Neural crest cell (in vitro differentiated cells): ENCODE data around the gene POU3F3. TPM values are rescaled to one million over a fixed set of nuclear protein-coding genes. Genes with fewer than 3 reads are reported as not detected.

Experiments
- DNase-seq: peaks from one replicate; pipeline ENCODE4 v3.0.0; 2021; ENCODE audit warnings: low read depth, mixed read lengths, low spot score
- H3K27ac Mint-ChIP-seq: one replicate; pipeline ENCODE4 v1.8.0; 2021; ENCODE audit warnings: mild to moderate bottlenecking, mixed read lengths; ENCODE audit not compliant: unreplicated experiment
- H3K27me3 Mint-ChIP-seq: 2 replicates; pipeline ENCODE4 v1.8.0; 2021; ENCODE audit warnings: low read depth, mild to moderate bottlenecking, mixed read lengths
- H3K36me3 Mint-ChIP-seq: 2 replicates; pipeline ENCODE4 v1.8.0; 2021; ENCODE audit warnings: low read depth, mild to moderate bottlenecking, mixed read lengths
- H3K4me1 Mint-ChIP-seq: 2 replicates; pipeline ENCODE4 v1.8.0; 2021; ENCODE audit warnings: mixed read lengths
- H3K4me3 Mint-ChIP-seq: one replicate; pipeline ENCODE4 v1.8.0; 2021; ENCODE audit warnings: mild to moderate bottlenecking, mixed read lengths
- H3K9me3 Mint-ChIP-seq: 2 replicates; pipeline ENCODE4 v1.8.0; 2021; ENCODE audit warnings: mixed read lengths
- total RNA-seq: library from RNA; stranded (reverse); gene quantifications from 2 replicates; pipeline ENCODE4 v1.2.1, GENCODE V29; 2021
- TF ChIP-seq, protein P1 (sequence below): fragments of 200-600 bp; sonication (generic); conservative IDR thresholded peaks from 2 replicates; pipeline ENCODE4 v1.5.0; 2021; ENCODE audit warnings: antibody characterized with exemption, mild to moderate bottlenecking

The POU3F3 gene
- total RNA-seq, 1 donor from 2014 or later, result 27.1 TPM

DNA sequence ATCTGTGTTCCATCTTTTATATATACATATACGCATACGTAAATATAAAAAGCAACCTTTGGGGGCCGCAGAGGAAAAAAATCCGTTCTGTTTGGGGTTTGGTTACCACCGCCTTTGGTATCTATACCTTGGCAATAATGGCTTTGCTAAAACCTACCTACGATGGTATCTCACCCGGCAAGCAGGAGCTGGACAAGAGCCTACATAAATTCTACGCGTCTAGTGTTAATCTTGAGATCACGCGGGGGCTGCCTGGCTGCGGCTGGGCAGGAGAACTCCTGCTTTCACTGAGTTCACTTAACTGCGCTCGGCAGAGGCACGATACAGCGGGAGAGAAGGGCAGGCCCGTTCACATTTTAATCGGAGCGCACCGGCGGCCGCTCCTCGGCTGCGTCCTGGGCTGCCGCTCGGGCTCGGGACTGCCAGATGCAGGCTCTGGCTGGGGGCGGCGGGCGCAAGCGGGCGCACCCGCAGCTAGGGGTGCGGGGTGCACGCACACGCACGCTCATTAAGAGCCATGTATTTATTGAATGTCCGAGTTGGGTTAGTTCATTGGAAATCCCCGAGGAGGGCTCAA is 1.7 kb upstream of the POU3F3 start:
- peak overlapping the region; percentile 94 for H3K27ac Mint-ChIP-seq
- peaks cover 84% of the 10 kb centered on the region for H3K27me3 Mint-ChIP-seq

DNA sequence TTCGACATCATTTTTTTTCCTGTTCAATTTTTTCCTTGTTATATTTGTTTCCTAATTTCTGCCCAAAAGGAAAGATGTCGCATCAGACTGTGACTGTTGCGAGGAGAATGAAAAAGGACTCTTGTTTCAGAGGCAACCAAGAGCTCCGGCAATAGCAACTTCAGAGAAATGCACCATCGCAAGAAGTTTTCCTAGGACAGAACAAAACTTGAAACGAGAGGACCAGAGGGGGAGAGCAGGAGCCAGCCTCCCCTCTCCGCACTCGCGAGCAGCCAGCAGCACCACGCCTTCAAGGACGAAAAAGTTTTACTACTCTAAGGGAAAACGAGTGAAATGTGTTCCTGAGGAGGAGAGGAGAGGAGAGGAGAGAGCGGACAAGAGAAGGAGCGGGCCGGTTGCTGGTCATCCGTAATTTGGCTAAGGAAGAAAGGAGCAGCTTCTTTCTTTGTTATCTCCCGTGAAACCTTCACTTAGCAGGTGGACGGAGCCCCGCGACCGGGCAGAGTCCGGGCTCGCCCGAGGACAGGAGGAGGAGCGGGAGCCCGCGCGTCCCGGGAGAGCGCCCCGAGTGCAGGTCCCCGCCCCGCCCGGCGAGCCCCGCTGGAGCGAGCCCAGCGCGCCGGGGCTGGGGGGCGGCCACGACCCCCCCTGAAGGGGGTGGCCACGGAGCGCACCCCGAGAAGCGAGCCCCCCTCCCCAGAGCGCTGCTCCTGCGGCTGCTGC is 744 bp downstream of the POU3F3 start:
- TF ChIP-seq, protein P1, sequence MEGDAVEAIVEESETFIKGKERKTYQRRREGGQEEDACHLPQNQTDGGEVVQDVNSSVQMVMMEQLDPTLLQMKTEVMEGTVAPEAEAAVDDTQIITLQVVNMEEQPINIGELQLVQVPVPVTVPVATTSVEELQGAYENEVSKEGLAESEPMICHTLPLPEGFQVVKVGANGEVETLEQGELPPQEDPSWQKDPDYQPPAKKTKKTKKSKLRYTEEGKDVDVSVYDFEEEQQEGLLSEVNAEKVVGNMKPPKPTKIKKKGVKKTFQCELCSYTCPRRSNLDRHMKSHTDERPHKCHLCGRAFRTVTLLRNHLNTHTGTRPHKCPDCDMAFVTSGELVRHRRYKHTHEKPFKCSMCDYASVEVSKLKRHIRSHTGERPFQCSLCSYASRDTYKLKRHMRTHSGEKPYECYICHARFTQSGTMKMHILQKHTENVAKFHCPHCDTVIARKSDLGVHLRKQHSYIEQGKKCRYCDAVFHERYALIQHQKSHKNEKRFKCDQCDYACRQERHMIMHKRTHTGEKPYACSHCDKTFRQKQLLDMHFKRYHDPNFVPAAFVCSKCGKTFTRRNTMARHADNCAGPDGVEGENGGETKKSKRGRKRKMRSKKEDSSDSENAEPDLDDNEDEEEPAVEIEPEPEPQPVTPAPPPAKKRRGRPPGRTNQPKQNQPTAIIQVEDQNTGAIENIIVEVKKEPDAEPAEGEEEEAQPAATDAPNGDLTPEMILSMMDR, result no peak
- Mint-ChIP-seq H3K36me3 (peaks cover 20% of the 10 kb centered on the region), H3K27ac (peak overlapping the region; percentile 54), H3K4me3 (peak overlapping the region; percentile 99), H3K4me1 (peaks cover 65% of the 10 kb centered on the region), H3K9me3 (no peaks in the 10 kb centered on the region), H3K27me3 (peaks cover 83% of the 10 kb centered on the region)
- DNase-seq, result no peak

More for the DNA sequence above, 1.7 kb upstream of the POU3F3 start:
- DNase-seq, result no peak
- Mint-ChIP-seq H3K36me3 (peaks cover 11% of the 10 kb centered on the region), H3K4me1 (peaks cover 67% of the 10 kb centered on the region), H3K9me3 (no peaks in the 10 kb centered on the region), H3K4me3 (peak overlapping the region; percentile 99)
- TF ChIP-seq, protein P1, result no peak

DNA sequence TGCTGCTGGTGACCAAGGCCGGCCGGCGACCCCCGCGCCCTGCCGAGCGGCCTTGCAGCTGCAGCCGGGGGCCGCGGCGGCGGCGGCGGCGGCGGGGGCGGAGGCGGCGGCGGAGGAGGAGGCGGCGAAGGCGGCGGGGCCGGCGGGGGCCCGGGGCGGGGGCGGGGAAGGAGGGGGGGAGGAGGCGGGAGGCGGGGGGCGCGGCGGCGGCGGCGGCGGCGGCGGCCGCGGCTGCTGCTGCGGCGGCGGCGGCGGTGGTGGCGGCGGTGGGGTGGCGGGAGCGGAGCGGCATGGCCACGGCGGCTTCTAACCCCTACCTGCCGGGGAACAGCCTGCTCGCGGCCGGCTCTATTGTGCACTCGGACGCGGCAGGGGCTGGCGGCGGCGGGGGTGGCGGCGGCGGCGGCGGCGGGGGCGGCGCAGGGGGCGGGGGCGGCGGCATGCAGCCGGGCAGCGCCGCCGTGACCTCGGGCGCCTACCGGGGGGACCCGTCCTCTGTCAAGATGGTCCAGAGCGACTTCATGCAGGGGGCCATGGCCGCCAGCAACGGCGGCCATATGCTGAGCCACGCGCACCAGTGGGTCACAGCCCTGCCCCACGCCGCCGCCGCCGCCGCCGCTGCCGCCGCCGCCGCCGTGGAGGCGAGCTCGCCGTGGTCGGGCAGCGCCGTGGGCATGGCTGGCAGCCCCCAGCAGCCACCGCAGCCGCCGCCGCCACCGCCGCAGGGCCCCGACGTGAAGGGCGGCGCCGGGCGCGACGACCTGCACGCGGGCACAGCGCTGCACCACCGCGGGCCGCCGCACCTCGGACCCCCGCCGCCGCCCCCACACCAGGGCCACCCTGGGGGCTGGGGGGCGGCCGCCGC is 1.5 kb downstream of the POU3F3 start:
- no peaks in the 10 kb centered on the region for H3K9me3 Mint-ChIP-seq
- no peak for DNase-seq
- H3K27me3 Mint-ChIP-seq, result peaks cover 83% of the 10 kb centered on the region
- no peak overlapping the region for H3K27ac Mint-ChIP-seq
- peaks cover 65% of the 10 kb centered on the region for H3K4me1 Mint-ChIP-seq
- H3K36me3 Mint-ChIP-seq, result peaks cover 25% of the 10 kb centered on the region
- H3K4me3 Mint-ChIP-seq, result no peak overlapping the region
- TF ChIP-seq, protein P1, result no peak

DNA sequence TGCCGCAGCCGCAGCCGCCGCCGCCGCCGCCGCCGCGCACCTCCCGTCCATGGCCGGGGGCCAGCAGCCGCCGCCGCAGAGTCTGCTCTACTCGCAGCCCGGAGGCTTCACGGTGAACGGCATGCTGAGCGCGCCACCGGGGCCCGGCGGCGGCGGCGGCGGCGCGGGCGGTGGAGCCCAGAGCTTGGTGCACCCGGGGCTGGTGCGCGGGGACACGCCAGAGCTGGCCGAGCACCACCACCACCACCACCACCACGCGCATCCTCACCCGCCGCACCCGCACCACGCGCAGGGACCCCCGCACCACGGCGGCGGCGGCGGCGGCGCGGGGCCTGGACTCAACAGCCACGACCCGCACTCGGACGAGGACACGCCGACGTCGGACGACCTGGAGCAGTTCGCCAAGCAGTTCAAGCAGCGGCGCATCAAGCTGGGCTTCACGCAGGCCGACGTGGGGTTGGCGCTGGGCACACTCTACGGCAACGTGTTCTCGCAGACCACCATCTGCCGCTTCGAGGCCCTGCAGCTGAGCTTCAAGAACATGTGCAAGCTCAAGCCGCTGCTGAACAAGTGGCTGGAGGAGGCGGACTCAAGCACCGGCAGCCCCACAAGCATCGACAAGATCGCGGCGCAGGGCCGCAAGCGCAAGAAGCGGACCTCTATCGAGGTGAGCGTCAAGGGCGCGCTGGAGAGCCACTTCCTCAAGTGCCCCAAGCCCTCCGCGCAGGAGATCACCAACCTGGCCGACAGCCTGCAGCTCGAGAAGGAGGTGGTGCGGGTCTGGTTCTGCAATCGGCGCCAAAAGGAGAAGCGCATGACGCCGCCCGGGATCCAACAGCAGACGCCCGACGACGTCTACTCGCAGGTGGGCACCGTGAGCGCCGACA is 2.4 kb downstream of the POU3F3 start:
- H3K27me3 Mint-ChIP-seq, result peaks cover 81% of the 10 kb centered on the region
- H3K4me1 Mint-ChIP-seq, result peaks cover 63% of the 10 kb centered on the region
- DNase-seq, result no peak

More for the DNA sequence above, 2.4 kb downstream of the POU3F3 start:
- H3K27ac Mint-ChIP-seq, result peak overlapping the region; percentile 47
- TF ChIP-seq, protein P1, result no peak
- no peaks in the 10 kb centered on the region for H3K9me3 Mint-ChIP-seq
- H3K4me3 Mint-ChIP-seq, result peak overlapping the region; percentile 87
- H3K36me3 Mint-ChIP-seq, result peaks cover 25% of the 10 kb centered on the region
